Activated T-helper 2 cell treated with anti-CD3 and anti-CD28 coated beads, Interferon-gamma antibody, Interleukin-2, Interleukin-4, amounts not matched to agents 10 μg/mL and 5 μg/mL and 100 μg/mL, durations not matched to agents 14 hours and 24 hours and 36 hours (primary cell): ENCODE results near the gene ENTPD6. TPM values are rescaled to one million over a fixed set of nuclear protein-coding genes. Genes with fewer than 3 reads are reported as not detected.

Experiments used
- DNase-seq: peaks from one replicate; pipeline ENCODE4 v3.0.0; 2021; ENCODE audit warnings: low spot score
- H3K27ac Mint-ChIP-seq: one replicate; pipeline ENCODE4 v1.8.0; 2021; ENCODE audit warnings: mixed read lengths
- H3K27me3 Mint-ChIP-seq: one replicate; pipeline ENCODE4 v1.8.0; 2021; ENCODE audit warnings: low read depth, mixed read lengths
- H3K36me3 Mint-ChIP-seq: one replicate; pipeline ENCODE4 v1.8.0; 2021; ENCODE audit warnings: low read depth, mixed read lengths
- H3K4me1 Mint-ChIP-seq: one replicate; pipeline ENCODE4 v1.8.0; 2021; ENCODE audit warnings: low read depth, mixed read lengths
- H3K4me3 Mint-ChIP-seq: one replicate; pipeline ENCODE4 v1.8.0; 2021; ENCODE audit warnings: low read depth, mild to moderate bottlenecking, moderate library complexity, mixed read lengths
- H3K9me3 Mint-ChIP-seq: one replicate; pipeline ENCODE4 v1.8.0; 2021; ENCODE audit warnings: mixed read lengths
- intact Hi-C: fragments of 100-400 bp; cut with micrococcal nuclease; formaldehyde crosslinking; loops from one replicate; pipeline ENCODE4 v1.15.1; 2023
- total RNA-seq: library from RNA; stranded (reverse); gene quantifications from 2 replicates; pipeline ENCODE4 v1.2.3, GENCODE V29; 2022

The ENTPD6 gene
- total RNA-seq, 1 donor from 2014 or later = 48.8 TPM

- H3K4me3 Mint-ChIP-seq = peak overlapping the region; percentile 75
- H3K27ac Mint-ChIP-seq = peak overlapping the region; percentile 28
- H3K4me1 Mint-ChIP-seq = peaks cover 33% of the 10 kb centered on the region
- H3K9me3 Mint-ChIP-seq = no peaks in the 10 kb centered on the region
- intact Hi-C loops = loop anchor here (1.0 to 5.0 kb wide), 5 partner anchors 9 to 255 kb away; partner anchors contain the start of genes ACSS1, APMAP and GINS1
- H3K36me3 Mint-ChIP-seq = peaks cover 9% of the 10 kb centered on the region
- DNase-seq = no peak
- peaks cover 8% of the 10 kb centered on the region for H3K27me3 Mint-ChIP-seq
Measured at GRCh38 chr20:25247000-25247517, 51.5 kb downstream of the ENTPD6 start.

- H3K36me3 Mint-ChIP-seq = peaks cover 13% of the 10 kb centered on the region
- no peaks in the 10 kb centered on the region for H3K9me3 Mint-ChIP-seq
- intact Hi-C loops = loop anchor here (1.0 to 5.0 kb wide), 5 partner anchors 9 to 255 kb away; partner anchors contain the start of genes ACSS1, APMAP and GINS1
- peak overlapping the region; percentile 28 for H3K27ac Mint-ChIP-seq
- H3K4me1 Mint-ChIP-seq = peaks cover 35% of the 10 kb centered on the region
- peaks cover 7% of the 10 kb centered on the region for H3K27me3 Mint-ChIP-seq
- DNase-seq = no peak
- H3K4me3 Mint-ChIP-seq = peak overlapping the region; percentile 75
Measured at GRCh38 chr20:25247518-25247955, 52.0 kb downstream of the ENTPD6 start.

GRCh38 chr20:25247956-25248785, 52.7 kb downstream of the ENTPD6 start, which contains the start of gene PYGB:
PYGB (plus strand) TSS chr20:25248085; CDS start chr20:25248179, 94 bp downstream.
- Mint-ChIP-seq H3K9me3 (no peaks in the 10 kb centered on the region), H3K27me3 (peaks cover 5% of the 10 kb centered on the region), H3K27ac (peak within 1 kb of the TSS; percentile 82), H3K4me3 (peak within 1 kb of the TSS; percentile 93), H3K36me3 (peaks cover 17% of the 10 kb centered on the region), H3K4me1 (peaks cover 35% of the 10 kb centered on the region)
- intact Hi-C loops = loop anchor here (1.0 to 5.0 kb wide), 7 partner anchors 10 to 256 kb away; partner anchors contain the start of genes ABHD12, ACSS1, APMAP and GINS1
- peak; percentile 69 for DNase-seq

GRCh38 chr20:25248786-25249172, 53.3 kb downstream of the ENTPD6 start:
- intact Hi-C loops = loop anchor here (1.0 to 5.0 kb wide), 6 partner anchors 25 to 256 kb away; partner anchors contain the start of genes ABHD12, ACSS1, APMAP and GINS1
- no peak for DNase-seq
- Mint-ChIP-seq H3K9me3 (no peaks in the 10 kb centered on the region), H3K4me1 (peaks cover 35% of the 10 kb centered on the region), H3K27ac (peak overlapping the region; percentile 71), H3K4me3 (peak overlapping the region; percentile 93), H3K27me3 (peaks cover 4% of the 10 kb centered on the region), H3K36me3 (peaks cover 19% of the 10 kb centered on the region)

GRCh38 chr20:25249198-25249931, 53.9 kb downstream of the ENTPD6 start:
- Mint-ChIP-seq H3K9me3 (no peaks in the 10 kb centered on the region), H3K4me1 (peaks cover 35% of the 10 kb centered on the region), H3K4me3 (peak overlapping the region; percentile 93), H3K27me3 (peaks cover 4% of the 10 kb centered on the region), H3K27ac (no peak overlapping the region), H3K36me3 (peaks cover 20% of the 10 kb centered on the region)
- DNase-seq = no peak
- intact Hi-C loops = loop anchor here (5.0 kb wide), 4 partner anchors 63 to 257 kb away; partner anchors contain the start of genes ACSS1, APMAP and GINS1

- peak overlapping the region; percentile 17 for H3K4me3 Mint-ChIP-seq
- intact Hi-C loops = no loop called here
- H3K36me3 Mint-ChIP-seq = peaks cover 24% of the 10 kb centered on the region
- no peak overlapping the region for H3K27ac Mint-ChIP-seq
- no peak for DNase-seq
- no peaks in the 10 kb centered on the region for H3K9me3 Mint-ChIP-seq
- H3K4me1 Mint-ChIP-seq = peaks cover 35% of the 10 kb centered on the region
- H3K27me3 Mint-ChIP-seq = peaks cover 4% of the 10 kb centered on the region
Measured at GRCh38 chr20:25250508-25250907, 55.0 kb downstream of the ENTPD6 start.

- intact Hi-C loops = no loop called here
Measured at GRCh38 chr20:25251019-25251418, 55.5 kb downstream of the ENTPD6 start.

GRCh38 chr20:25251558-25251957, 56.0 kb downstream of the ENTPD6 start:
- Mint-ChIP-seq H3K36me3 (peaks cover 24% of the 10 kb centered on the region), H3K27me3 (no peaks in the 10 kb centered on the region), H3K4me3 (no peak overlapping the region), H3K9me3 (no peaks in the 10 kb centered on the region), H3K4me1 (peaks cover 30% of the 10 kb centered on the region), H3K27ac (no peak overlapping the region)
- intact Hi-C loops = no loop called here
- DNase-seq = no peak

More at GRCh38 chr20:25251019-25251418, 55.5 kb downstream of the ENTPD6 start:
- H3K27ac Mint-ChIP-seq = no peak overlapping the region
- no peak overlapping the region for H3K4me3 Mint-ChIP-seq
- peaks cover 24% of the 10 kb centered on the region for H3K36me3 Mint-ChIP-seq
- H3K9me3 Mint-ChIP-seq = no peaks in the 10 kb centered on the region
- peaks cover 4% of the 10 kb centered on the region for H3K27me3 Mint-ChIP-seq
- DNase-seq = no peak
- H3K4me1 Mint-ChIP-seq = peaks cover 35% of the 10 kb centered on the region

- Mint-ChIP-seq H3K36me3 (peaks cover 24% of the 10 kb centered on the region), H3K9me3 (no peaks in the 10 kb centered on the region), H3K27ac (no peak overlapping the region), H3K4me3 (no peak overlapping the region), H3K27me3 (no peaks in the 10 kb centered on the region), H3K4me1 (peaks cover 23% of the 10 kb centered on the region)
- intact Hi-C loops = no loop called here
- DNase-seq = no peak
Measured at GRCh38 chr20:25252230-25252651, 56.7 kb downstream of the ENTPD6 start.

- intact Hi-C loops = no loop called here
- H3K36me3 Mint-ChIP-seq = peaks cover 24% of the 10 kb centered on the region
- H3K27ac Mint-ChIP-seq = no peak overlapping the region
- H3K9me3 Mint-ChIP-seq = no peaks in the 10 kb centered on the region
- H3K27me3 Mint-ChIP-seq = no peaks in the 10 kb centered on the region
- DNase-seq = no peak
- H3K4me3 Mint-ChIP-seq = no peak overlapping the region
- H3K4me1 Mint-ChIP-seq = peaks cover 22% of the 10 kb centered on the region
Measured at GRCh38 chr20:25252686-25253421, 57.3 kb downstream of the ENTPD6 start.

GRCh38 chr20:25253606-25254275, 58.2 kb downstream of the ENTPD6 start:
- intact Hi-C loops = no loop called here
- H3K27ac Mint-ChIP-seq = no peak overlapping the region
- no peaks in the 10 kb centered on the region for H3K9me3 Mint-ChIP-seq
- no peaks in the 10 kb centered on the region for H3K27me3 Mint-ChIP-seq
- no peak overlapping the region for H3K4me3 Mint-ChIP-seq
- DNase-seq = no peak
- H3K36me3 Mint-ChIP-seq = peaks cover 25% of the 10 kb centered on the region
- H3K4me1 Mint-ChIP-seq = peaks cover 21% of the 10 kb centered on the region
